ENCODE data around the gene CAPZA2.
A peak's percentile ranks its signal among the peaks of the same experiment; 100 is the strongest.
"Not testable (repeated sequence)": the region's sequence is repeated elsewhere in the genome, so short reads cannot be mapped to it uniquely, and the experiment has no call there.

The CAPZA2 gene

DNA sequence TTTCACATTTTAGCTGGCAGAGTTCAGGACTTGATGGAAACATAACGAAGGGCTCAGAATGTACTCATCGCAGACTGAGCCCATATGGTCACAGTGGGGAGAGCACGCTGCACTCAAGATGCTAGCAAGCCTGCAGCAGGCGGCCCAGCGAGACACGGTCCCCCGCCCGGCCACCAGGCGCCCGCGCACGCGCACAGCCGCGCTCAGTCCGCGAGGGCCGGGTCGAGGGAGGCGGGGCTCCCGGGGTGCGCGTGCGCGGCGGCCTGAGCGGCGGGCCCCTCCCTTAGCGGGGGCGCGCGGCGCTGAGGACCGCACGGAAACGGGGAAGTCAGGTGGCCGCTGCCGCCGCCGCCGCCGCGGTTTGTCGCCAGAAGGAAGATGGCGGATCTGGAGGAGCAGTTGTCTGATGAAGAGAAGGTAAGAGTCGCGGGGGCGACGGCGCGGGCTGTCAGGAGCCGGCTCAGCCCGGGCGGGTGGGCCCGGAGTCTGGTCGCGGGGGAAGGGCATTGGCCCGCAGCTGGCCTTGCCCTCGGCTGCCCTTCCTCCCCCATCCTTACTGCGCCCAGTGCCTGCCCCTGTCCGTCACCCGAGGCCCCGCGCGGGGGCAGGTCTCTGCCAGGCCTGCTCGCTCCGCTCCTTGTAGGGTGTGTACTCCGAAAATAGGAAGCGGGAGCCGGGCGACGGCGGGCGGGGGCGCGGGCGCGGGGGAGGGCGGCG lies at the start of gene CAPZA2:
TSS of gene CAPZA2 (plus strand) at position 354 of the 717 bp plus-strand sequence. CDS start at position 379, 25 bp downstream.
- Mint-ChIP-seq H3K4me3 (peak within 1 kb of the TSS; percentile 99), H3K27me3 (peaks cover 12% of the 10 kb centered on the region), H3K4me1 (ENCODE audit: low read depth) (peaks cover 47% of the 10 kb centered on the region), H3K9me3 (no peaks in the 10 kb centered on the region), H3K36me3 (ENCODE audit: low read depth) (peaks cover 18% of the 10 kb centered on the region), H3K27ac (peak within 1 kb of the TSS; percentile 92)

GRCh38 chr7:116812860-116813259 lies 49.5 kb upstream of the CAPZA2 start:
- no peak overlapping the region for H3K27ac Mint-ChIP-seq
- no peaks in the 10 kb centered on the region for H3K4me1 Mint-ChIP-seq (ENCODE audit: low read depth)
- no peak overlapping the region for H3K4me3 Mint-ChIP-seq
- no peaks in the 10 kb centered on the region for H3K27me3 Mint-ChIP-seq
- no peaks in the 10 kb centered on the region for H3K9me3 Mint-ChIP-seq
- no peaks in the 10 kb centered on the region for H3K36me3 Mint-ChIP-seq (ENCODE audit: low read depth)

- H3K27me3 Mint-ChIP-seq; H3K36me3 Mint-ChIP-seq (ENCODE audit: low read depth); H3K4me1 Mint-ChIP-seq (ENCODE audit: low read depth); H3K27ac Mint-ChIP-seq; H3K4me3 Mint-ChIP-seq; H3K9me3 Mint-ChIP-seq: not testable (repeated sequence)
Observed at GRCh38 chr7:116813371-116813770, 49.0 kb upstream of the CAPZA2 start.

- Mint-ChIP-seq H3K9me3 (no peaks in the 10 kb centered on the region), H3K4me3 (no peak overlapping the region), H3K4me1 (ENCODE audit: low read depth) (no peaks in the 10 kb centered on the region), H3K27me3 (peaks cover 6% of the 10 kb centered on the region), H3K27ac (no peak overlapping the region), H3K36me3 (ENCODE audit: low read depth) (no peaks in the 10 kb centered on the region)
Observed at GRCh38 chr7:116815041-116815440, 47.3 kb upstream of the CAPZA2 start.

GRCh38 chr7:116820149-116820548 lies 42.2 kb upstream of the CAPZA2 start:
- H3K4me3 Mint-ChIP-seq = no peak overlapping the region
- H3K4me1 Mint-ChIP-seq (ENCODE audit: low read depth) = peaks cover 7% of the 10 kb centered on the region
- H3K9me3 Mint-ChIP-seq = peaks cover 7% of the 10 kb centered on the region
- no peak overlapping the region for H3K27ac Mint-ChIP-seq
- peaks cover 21% of the 10 kb centered on the region for H3K27me3 Mint-ChIP-seq
- no peaks in the 10 kb centered on the region for H3K36me3 Mint-ChIP-seq (ENCODE audit: low read depth)

DNA sequence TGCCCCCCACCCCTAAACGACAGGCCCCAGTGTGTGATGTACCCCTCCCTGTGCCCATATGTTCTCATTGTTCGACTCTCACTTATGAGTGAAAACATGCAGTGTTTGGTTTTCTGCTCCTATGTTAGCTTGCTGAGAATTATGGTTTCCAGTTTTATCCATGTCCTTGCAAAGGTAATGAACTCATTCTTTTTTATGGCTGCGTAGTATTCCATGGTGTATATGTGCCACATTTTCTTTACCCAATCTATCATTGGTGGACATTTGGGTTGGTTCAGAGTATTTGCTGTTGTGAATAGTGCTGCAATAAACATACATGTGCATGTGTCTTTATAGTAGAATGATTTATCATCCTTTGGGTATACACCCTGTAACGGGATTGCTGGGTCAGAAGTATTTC lies 40.7 kb upstream of the CAPZA2 start:
- not testable (repeated sequence) for H3K36me3 Mint-ChIP-seq (ENCODE audit: low read depth); H3K9me3 Mint-ChIP-seq; H3K27ac Mint-ChIP-seq; H3K4me3 Mint-ChIP-seq; H3K4me1 Mint-ChIP-seq (ENCODE audit: low read depth)
- H3K27me3 Mint-ChIP-seq = peaks cover 33% of the 10 kb centered on the region

GRCh38 chr7:116824449-116824848 lies 37.9 kb upstream of the CAPZA2 start:
- peaks cover 27% of the 10 kb centered on the region for H3K27me3 Mint-ChIP-seq
- peaks cover 7% of the 10 kb centered on the region for H3K4me1 Mint-ChIP-seq (ENCODE audit: low read depth)
- no peak overlapping the region for H3K4me3 Mint-ChIP-seq
- no peaks in the 10 kb centered on the region for H3K36me3 Mint-ChIP-seq (ENCODE audit: low read depth)
- H3K9me3 Mint-ChIP-seq = peaks cover 7% of the 10 kb centered on the region
- H3K27ac Mint-ChIP-seq = no peak overlapping the region

DNA sequence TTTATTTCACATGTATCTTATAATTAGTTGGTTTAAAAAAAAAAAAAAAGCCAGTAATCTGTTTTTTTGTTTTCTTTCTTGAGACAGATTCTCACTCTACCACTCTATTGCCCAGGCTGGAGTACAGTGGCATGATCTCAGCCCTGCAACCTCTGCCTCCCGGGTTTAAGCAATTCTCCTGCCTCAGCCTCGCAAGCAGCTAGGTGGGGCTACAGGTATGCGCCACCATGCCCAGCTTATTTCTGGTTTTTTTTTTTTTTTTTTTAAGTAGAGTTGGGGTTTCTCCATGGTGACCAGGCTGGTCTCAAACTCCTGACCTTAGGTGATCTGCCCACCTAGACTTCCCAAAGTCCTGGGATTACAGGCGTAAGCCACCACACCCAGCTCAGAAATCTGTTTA lies 34.1 kb upstream of the CAPZA2 start:
- Mint-ChIP-seq H3K27me3 (peaks cover 29% of the 10 kb centered on the region), H3K9me3 (peaks cover 7% of the 10 kb centered on the region), H3K36me3 (ENCODE audit: low read depth) (no peaks in the 10 kb centered on the region), H3K27ac (no peak overlapping the region), H3K4me3 (no peak overlapping the region), H3K4me1 (ENCODE audit: low read depth) (peaks cover 7% of the 10 kb centered on the region)

DNA sequence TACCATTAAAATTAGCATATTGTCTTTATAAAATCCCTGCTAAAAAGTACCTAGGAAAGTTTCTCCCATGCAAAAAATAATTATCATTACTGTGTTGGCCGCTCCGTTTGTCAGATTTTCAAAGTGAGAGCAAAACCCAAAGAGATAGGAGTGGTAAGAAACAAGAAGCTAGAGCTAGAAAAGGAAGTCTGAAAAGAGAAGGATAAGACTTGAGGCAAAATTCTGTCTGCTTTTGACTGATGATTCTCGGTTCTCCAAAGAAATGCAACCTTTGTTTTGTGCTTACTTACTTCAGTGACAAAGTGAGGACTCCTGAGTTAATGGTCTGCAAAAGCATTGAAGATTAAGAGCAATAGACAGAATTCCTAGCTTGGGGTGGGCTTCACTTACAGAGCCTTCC lies 33.3 kb upstream of the CAPZA2 start:
- Mint-ChIP-seq H3K36me3 (ENCODE audit: low read depth) (no peaks in the 10 kb centered on the region), H3K4me3 (no peak overlapping the region), H3K4me1 (ENCODE audit: low read depth) (peaks cover 7% of the 10 kb centered on the region), H3K9me3 (peaks cover 7% of the 10 kb centered on the region), H3K27ac (no peak overlapping the region), H3K27me3 (peaks cover 25% of the 10 kb centered on the region)

GRCh38 chr7:116829493-116829892 lies 32.9 kb upstream of the CAPZA2 start:
- H3K4me3 Mint-ChIP-seq = no peak overlapping the region
- H3K27ac Mint-ChIP-seq = no peak overlapping the region
- peaks cover 3% of the 10 kb centered on the region for H3K4me1 Mint-ChIP-seq (ENCODE audit: low read depth)
- no peaks in the 10 kb centered on the region for H3K36me3 Mint-ChIP-seq (ENCODE audit: low read depth)
- H3K9me3 Mint-ChIP-seq = peaks cover 2% of the 10 kb centered on the region
- H3K27me3 Mint-ChIP-seq = peaks cover 21% of the 10 kb centered on the region

- H3K27me3 Mint-ChIP-seq = peaks cover 4% of the 10 kb centered on the region
- no peak overlapping the region for H3K4me3 Mint-ChIP-seq
- H3K4me1 Mint-ChIP-seq (ENCODE audit: low read depth) = no peaks in the 10 kb centered on the region
- H3K36me3 Mint-ChIP-seq (ENCODE audit: low read depth) = no peaks in the 10 kb centered on the region
- no peaks in the 10 kb centered on the region for H3K9me3 Mint-ChIP-seq
- no peak overlapping the region for H3K27ac Mint-ChIP-seq
Observed at GRCh38 chr7:116832692-116833091, 29.7 kb upstream of the CAPZA2 start.

DNA sequence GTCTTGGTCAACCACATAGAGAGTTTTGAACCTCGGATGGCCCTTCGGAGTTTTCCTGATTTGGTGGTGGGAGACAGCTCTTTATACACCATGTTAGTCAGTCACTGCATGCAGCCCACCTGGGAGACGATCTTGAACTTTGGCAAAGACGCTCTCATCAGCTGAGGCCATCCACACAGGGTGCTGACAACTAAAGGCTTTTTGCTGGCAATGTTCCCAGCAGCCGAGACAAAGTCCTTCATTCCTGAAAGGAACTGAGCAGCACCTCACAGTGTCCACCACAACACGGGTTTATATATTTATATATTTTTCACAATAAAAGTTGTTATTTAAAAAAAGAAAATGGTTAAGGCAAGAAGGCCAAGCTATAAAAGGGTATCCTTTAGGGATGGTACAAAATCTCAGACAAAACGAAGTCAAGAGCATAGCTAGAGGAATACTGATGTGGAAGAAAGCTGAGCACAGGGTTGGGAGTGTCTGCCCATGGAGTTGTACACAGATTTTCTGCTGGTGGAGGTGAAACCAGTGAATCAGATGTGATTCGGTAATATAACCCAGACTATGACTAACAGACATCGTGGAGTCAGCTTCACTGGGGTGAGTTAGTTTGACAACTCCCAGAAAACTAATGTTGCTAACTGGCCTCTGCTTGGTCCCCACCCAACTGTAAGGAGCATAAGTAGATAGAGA lies 27.4 kb upstream of the CAPZA2 start:
- Mint-ChIP-seq H3K4me3 (no peak overlapping the region), H3K9me3 (no peaks in the 10 kb centered on the region), H3K36me3 (ENCODE audit: low read depth) (no peaks in the 10 kb centered on the region), H3K4me1 (ENCODE audit: low read depth) (no peaks in the 10 kb centered on the region), H3K27ac (no peak overlapping the region), H3K27me3 (peaks cover 4% of the 10 kb centered on the region)

DNA sequence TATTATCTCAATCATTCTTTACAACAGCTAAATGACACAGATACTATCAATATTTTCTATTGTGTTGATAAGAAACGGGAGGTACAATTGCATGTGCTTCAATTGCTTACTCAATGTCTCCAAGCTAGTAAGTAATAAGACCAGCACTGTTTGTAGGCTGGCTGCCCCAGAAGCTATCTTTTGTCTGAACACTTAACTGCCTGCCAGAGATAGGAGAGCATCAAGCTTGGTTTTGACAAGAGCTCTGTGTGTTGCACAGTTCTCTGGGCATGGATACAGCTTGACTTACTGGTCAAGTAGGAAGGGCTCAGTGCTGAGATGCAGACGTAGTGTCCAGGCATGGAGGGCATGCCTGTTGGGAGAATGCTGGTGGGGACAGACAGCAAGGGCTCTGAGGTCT lies 26.3 kb upstream of the CAPZA2 start:
- no peak overlapping the region for H3K27ac Mint-ChIP-seq
- H3K9me3 Mint-ChIP-seq = no peaks in the 10 kb centered on the region
- H3K36me3 Mint-ChIP-seq (ENCODE audit: low read depth) = no peaks in the 10 kb centered on the region
- H3K27me3 Mint-ChIP-seq = peaks cover 4% of the 10 kb centered on the region
- H3K4me1 Mint-ChIP-seq (ENCODE audit: low read depth) = no peaks in the 10 kb centered on the region
- H3K4me3 Mint-ChIP-seq = no peak overlapping the region

- peaks cover under 1% of the 10 kb centered on the region for H3K4me1 Mint-ChIP-seq (ENCODE audit: low read depth)
Observed at GRCh38 chr7:116836911-116837310, 25.5 kb upstream of the CAPZA2 start.

GRCh38 chr7:116837586-116837985 lies 24.8 kb upstream of the CAPZA2 start:
- no peaks in the 10 kb centered on the region for H3K9me3 Mint-ChIP-seq
- peaks cover 6% of the 10 kb centered on the region for H3K4me1 Mint-ChIP-seq (ENCODE audit: low read depth)
- H3K36me3 Mint-ChIP-seq (ENCODE audit: low read depth) = no peaks in the 10 kb centered on the region

More at GRCh38 chr7:116836911-116837310, 25.5 kb upstream of the CAPZA2 start:
- H3K36me3 Mint-ChIP-seq (ENCODE audit: low read depth) = no peaks in the 10 kb centered on the region
- no peak overlapping the region for H3K4me3 Mint-ChIP-seq
- H3K27me3 Mint-ChIP-seq = peaks cover 5% of the 10 kb centered on the region
- H3K27ac Mint-ChIP-seq = no peak overlapping the region
- H3K9me3 Mint-ChIP-seq = no peaks in the 10 kb centered on the region

GRCh38 chr7:116840256-116840655 lies 22.1 kb upstream of the CAPZA2 start:
- Mint-ChIP-seq H3K9me3 (no peaks in the 10 kb centered on the region), H3K27ac (no peak overlapping the region), H3K36me3 (ENCODE audit: low read depth) (no peaks in the 10 kb centered on the region), H3K27me3 (peaks cover 15% of the 10 kb centered on the region), H3K4me1 (ENCODE audit: low read depth) (peaks cover 13% of the 10 kb centered on the region), H3K4me3 (no peak overlapping the region)

More at GRCh38 chr7:116837586-116837985, 24.8 kb upstream of the CAPZA2 start:
- H3K27me3 Mint-ChIP-seq = peaks cover 12% of the 10 kb centered on the region
- no peak overlapping the region for H3K27ac Mint-ChIP-seq
- H3K4me3 Mint-ChIP-seq = no peak overlapping the region

Data from stimulated activated naive CD8-positive, alpha-beta T cell treated with anti-CD3 and anti-CD28 coated beads, Interleukin-15, Interleukin-2, amounts not matched to agents 100 ng/mL and 50 ng/mL, for 24 hours (primary cell).